HG03520 (cell line): ENCODE measurements around the gene LRBA.

Experiments
- ATAC-seq: cut with Tn5 transposase; IDR thresholded peaks from one replicate; pipeline ENCODE4 v1.9.1; 2021; ENCODE audit warnings: mild to moderate bottlenecking, moderate library complexity; ENCODE audit not compliant: unreplicated experiment

LRBA gene

GRCh38 chr4:150235808-150236271 is 779.2 kb downstream of the LRBA start:
- no peak for ATAC-seq

DNA sequence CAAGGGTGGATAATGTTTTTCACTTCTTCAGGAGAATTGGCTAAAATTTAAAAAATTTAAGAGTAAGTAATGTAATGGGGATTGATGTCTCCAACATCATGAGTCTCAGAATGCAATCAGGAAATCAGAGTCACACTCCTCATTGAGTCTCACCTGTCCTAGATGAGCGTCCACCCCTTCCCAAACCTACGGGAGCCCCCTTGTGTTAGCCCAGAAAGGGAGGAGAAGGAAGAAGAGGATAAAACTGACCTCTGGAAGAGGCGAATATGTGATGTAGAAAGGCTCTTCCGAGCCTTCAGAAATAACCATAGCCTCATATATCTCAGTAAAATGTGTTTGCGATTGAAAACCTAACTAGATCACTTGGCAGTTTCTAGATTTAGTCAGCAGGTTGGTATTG is 779.8 kb downstream of the LRBA start:
- no peak for ATAC-seq

DNA sequence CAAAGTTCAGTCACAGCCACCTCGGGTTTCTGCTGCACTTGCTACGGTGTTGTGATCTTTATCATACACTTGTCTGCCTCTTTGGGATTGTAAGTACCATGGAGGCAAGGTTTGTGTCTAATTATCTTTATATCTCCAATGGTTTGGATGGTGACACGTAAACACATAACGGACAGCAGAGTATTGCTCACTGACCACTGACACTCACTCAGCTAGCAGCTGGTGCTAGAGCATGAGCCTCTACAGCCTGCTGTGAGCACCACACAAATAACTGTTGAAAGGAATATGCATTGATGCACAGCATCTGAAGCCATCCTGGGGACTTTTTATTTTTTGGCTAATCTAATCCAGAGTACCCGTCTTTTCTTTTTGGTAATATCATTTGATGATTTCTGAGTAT is 780.8 kb downstream of the LRBA start:
- no peak for ATAC-seq

GRCh38 chr4:150232029-150232428 is 783.1 kb downstream of the LRBA start:
- ATAC-seq = no peak

DNA sequence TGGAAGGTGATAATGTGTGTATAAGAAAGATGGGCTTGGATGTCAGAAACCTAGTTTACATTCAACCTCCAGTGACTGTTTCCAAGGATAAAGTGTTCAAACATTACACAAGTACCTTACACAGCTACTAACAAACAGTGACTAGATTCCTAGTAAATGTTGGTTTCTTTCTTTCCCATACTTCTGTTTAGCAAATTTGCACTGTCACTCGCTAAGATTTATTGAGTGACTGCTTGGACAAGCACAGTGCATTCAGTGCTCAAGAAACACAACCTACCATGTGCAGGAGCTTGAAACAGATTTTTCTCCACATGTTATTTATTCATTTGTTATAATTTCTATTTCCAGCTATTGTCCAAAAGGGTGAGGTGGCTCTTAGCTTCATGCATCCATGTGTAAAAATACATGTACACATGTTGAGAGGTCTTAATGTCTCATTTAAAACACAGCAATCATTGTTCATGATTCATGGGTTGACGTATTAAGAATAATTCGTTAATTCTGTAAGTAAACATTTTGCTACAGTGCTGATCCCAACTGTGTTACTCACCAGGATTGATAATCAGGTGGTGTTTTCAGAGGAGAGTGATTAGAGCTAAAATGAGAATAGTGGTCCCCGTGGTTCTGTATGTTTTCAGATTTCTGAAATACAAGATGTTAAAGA is 783.8 kb downstream of the LRBA start:
- ATAC-seq = no peak

DNA sequence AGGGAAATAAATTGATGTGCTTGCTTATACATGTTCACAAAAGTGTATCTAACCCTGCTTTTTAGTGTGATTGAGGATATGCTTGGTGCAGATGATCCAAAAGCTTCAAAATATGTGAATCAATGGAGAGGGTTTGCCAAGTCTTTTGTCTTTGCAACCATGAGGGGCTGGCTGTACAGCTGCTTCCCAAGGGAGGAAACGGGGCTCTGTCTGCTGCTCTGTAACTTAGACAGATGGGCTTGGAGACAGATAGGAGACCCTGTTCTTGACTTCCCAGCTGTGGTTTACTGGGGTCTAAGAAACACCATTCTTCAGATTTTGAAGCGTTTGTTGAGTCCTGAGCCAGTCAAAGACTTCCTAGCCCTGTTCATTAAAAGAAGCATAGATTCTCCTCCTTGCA is 784.5 kb downstream of the LRBA start:
- ATAC-seq = no peak

GRCh38 chr4:150229520-150229919 is 785.6 kb downstream of the LRBA start:
- ATAC-seq = no peak

DNA sequence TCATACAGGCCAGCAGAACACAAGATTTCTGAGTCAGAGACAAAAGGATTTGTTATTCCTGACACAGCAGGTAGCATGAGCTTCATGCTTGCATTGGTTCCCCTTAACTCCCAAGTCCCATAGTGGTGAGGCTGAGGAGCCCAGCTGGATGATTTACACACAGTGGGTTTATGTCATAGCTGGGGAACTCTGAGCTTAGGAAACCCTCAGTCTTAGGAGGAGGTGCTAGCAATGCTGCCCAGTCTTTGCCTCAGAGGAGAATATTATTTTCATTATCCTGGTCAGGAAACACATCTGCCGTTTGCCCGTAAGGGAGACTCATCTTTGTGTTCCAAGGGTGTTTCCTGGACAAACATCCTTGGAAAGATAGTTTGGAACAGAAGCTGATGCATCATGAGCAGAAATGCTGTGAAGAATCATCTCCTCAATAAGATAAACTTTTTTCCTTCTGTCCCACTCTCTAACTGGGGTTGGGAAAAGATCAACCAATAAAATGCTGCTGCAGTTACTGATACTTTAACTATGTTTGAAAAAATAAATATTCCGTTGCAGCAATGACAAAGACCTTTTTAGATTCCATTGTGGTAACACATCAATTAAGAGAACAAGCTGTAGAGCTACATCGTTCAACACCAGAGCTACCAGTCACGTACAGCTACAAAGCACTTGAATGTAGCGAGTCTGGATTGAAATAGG is 790.0 kb downstream of the LRBA start:
- ATAC-seq = no peak

DNA sequence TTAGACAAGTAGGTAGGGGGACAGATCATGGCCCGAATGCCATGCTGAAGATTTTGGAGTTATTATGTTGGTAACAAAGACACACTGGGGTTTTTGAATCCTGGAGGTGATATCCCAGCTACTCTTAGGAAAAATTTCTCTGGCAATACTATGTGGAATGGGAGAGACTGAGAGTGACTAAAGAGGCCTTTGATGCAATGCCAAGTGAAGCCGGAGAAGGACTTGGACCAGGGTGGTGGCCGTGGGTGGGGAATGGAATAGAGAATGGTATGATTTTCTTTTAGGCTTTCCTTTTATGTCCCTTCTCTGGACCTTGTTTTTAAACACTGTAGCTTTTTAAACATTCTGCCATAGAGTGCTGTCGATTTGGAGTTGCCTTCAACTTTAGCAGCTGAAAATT is 795.2 kb downstream of the LRBA start:
- ATAC-seq = no peak

DNA sequence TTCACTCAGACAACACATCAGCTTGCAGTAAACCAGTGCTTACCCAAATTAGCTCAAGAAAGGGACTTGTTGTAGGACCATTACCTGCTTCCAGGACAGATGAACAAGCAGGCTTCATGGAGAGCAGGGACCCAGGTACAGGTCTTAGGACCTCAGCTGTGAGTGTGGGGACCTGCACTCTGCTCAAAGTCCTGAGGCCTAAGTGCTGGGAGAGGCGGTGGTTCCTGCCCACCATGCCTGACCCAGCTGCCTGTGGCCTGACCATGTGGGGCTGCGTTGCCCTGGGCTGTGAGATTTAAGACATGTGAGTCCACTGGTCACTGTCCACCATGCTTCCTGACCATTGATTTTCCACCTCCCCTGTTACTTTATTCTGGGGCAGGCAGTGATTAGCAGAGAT is 796.6 kb downstream of the LRBA start:
- no peak for ATAC-seq

GRCh38 chr4:150217808-150218207 is 797.3 kb downstream of the LRBA start:
- no peak for ATAC-seq

GRCh38 chr4:150217192-150217591 is 797.9 kb downstream of the LRBA start:
- no peak for ATAC-seq

GRCh38 chr4:150216726-150217125 is 798.4 kb downstream of the LRBA start:
- no peak for ATAC-seq

DNA sequence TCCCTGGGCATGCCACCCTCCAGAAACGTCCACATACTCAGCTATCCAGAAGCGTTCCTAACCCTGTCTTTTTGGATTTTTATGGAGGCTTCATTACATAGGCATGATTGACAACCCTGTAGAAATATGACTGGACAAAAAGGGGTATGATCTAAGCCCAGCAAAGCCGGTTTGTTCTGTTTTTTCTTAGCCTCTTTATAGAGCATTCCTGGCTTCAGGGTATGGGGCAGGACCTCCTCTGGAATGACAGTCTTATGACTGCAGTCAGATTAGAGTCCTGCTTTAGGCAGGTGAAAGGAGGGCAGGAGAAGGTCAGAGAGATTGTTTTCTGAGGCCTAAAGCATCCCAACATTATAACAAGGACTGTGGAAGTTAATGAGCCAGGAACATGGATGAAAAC is 799.5 kb downstream of the LRBA start:
- ATAC-seq = no peak
